HTR-8/SVneo (cell line): ENCODE results near the gene DCXR.

Source experiments
- DNase-seq: peaks from one replicate; pipeline ENCODE4 v3.0.0; 2011; ENCODE audit warnings: low spot score, mixed read lengths; ENCODE audit not compliant: insufficient read length
- FAIRE-seq: peaks from 2 replicates; lab custom pipeline; 2011; peaks lifted over from hg19 to GRCh38; lab: Jason Lieb, UNC

Gene DCXR

GRCh38 chr17:82003411-82004381 lies 33.8 kb downstream of the DCXR start:
- FAIRE-seq (peak; percentile 80), DNase-seq (peak; percentile 92)

GRCh38 chr17:82001571-82002056 lies 35.9 kb downstream of the DCXR start:
- DNase-seq (no peak), FAIRE-seq (no peak)

- FAIRE-seq: no peak
- no peak for DNase-seq
Observed at GRCh38 chr17:82000803-82001570, 36.5 kb downstream of the DCXR start.

GRCh38 chr17:81999976-82000802 lies 37.3 kb downstream of the DCXR start:
- FAIRE-seq: no peak
- no peak for DNase-seq

- no peak for FAIRE-seq
- DNase-seq: no peak
Observed at GRCh38 chr17:81999587-81999975, 37.9 kb downstream of the DCXR start.

- DNase-seq: no peak
- no peak for FAIRE-seq
Observed at GRCh38 chr17:81998691-81999438, 38.6 kb downstream of the DCXR start.

- DNase-seq (no peak), FAIRE-seq (no peak)
Observed at GRCh38 chr17:81998212-81998611, 39.3 kb downstream of the DCXR start.

- FAIRE-seq: no peak
- DNase-seq: no peak
Observed at GRCh38 chr17:81996757-81997441, 40.6 kb downstream of the DCXR start.

- DNase-seq: no peak
- no peak for FAIRE-seq
Observed at GRCh38 chr17:81996232-81996756, 41.2 kb downstream of the DCXR start.

- no peak for DNase-seq
- FAIRE-seq: no peak
Observed at GRCh38 chr17:81995463-81996231, 41.9 kb downstream of the DCXR start.

- no peak for DNase-seq
- FAIRE-seq: no peak
Observed at GRCh38 chr17:81994593-81995462, 42.7 kb downstream of the DCXR start.

GRCh38 chr17:81993729-81994592 lies 43.5 kb downstream of the DCXR start:
- no peak for DNase-seq
- no peak for FAIRE-seq

- FAIRE-seq: no peak
- DNase-seq: no peak
Observed at GRCh38 chr17:81992306-81993102, 45.0 kb downstream of the DCXR start.

GRCh38 chr17:81991684-81992305 lies 45.7 kb downstream of the DCXR start:
- no peak for FAIRE-seq
- no peak for DNase-seq
